GM19193 (cell line): Measurements from ENCODE around the gene EXTL2.

Experiments used
- POLR2A ChIP-seq: IDR thresholded peaks from 4 replicates; pipeline ENCODE4 v1.6.1; 2011; ENCODE audit not compliant: insufficient read depth, insufficient read length; ENCODE audit errors: extremely low read depth

Gene EXTL2

DNA sequence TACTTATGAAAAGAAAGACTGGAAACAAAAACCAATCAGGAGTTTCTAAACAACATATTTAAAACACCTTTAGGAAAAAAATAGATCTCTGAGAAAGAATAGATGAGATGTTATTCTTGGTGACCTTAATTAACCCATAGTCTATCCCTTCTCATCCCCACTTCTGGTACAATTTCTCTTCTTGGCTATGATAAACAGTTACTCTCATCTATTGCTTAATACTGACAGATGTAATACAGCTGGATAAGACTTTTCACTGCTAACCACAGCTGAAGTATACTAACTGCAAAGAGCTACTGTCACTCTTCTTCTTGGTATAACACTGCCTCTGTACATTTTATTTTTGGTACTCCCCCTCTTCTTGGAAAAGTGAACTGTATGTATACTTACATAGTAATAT is 15.2 kb downstream of the EXTL2 start:
- TF ChIP-seq POLR2A, result no peak

GRCh38 chr1:100876291-100876690 is 18.4 kb downstream of the EXTL2 start:
- no peak for TF ChIP-seq POLR2A

- no peak for TF ChIP-seq POLR2A
These were observed 19.4 kb downstream of the EXTL2 start for GRCh38 chr1:100875228-100875627.

DNA sequence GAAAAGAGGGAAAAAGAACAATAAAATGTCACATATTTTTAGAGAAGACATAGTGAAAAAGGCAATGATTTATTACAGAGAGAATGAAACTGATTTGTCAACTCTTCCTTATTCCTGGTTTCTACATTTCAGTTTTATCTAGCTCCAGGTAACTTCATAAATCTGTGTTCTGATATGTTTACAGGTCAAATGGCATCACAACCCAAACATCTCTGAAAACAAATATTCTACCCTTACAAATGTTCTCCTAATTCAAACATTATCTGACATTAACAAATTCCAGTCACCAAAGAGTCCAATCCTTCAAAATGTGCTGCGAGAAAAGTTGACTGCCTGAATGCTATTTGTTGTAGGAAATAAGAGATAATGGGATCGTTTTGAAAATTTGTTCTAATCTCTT is 20.2 kb downstream of the EXTL2 start:
- no peak for TF ChIP-seq POLR2A

DNA sequence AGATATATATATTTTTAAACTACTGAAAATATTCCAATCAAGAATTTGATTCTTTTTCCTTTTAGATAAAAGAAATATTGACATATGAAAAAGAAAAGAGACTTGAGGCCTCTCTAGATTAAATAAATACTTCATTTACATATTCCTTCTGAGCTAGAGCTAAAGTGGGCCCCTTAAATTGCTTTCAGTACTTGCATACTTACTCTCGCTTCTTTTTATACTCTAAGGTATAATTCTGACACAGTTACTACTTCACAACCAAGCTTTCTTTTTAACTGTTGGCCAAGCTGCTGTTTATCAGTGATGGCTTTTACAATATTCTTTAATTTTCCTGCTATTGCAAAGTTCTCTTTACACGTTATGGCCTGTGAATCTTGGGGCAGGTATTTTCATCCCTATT is 24.6 kb downstream of the EXTL2 start:
- TF ChIP-seq POLR2A, result no peak

DNA sequence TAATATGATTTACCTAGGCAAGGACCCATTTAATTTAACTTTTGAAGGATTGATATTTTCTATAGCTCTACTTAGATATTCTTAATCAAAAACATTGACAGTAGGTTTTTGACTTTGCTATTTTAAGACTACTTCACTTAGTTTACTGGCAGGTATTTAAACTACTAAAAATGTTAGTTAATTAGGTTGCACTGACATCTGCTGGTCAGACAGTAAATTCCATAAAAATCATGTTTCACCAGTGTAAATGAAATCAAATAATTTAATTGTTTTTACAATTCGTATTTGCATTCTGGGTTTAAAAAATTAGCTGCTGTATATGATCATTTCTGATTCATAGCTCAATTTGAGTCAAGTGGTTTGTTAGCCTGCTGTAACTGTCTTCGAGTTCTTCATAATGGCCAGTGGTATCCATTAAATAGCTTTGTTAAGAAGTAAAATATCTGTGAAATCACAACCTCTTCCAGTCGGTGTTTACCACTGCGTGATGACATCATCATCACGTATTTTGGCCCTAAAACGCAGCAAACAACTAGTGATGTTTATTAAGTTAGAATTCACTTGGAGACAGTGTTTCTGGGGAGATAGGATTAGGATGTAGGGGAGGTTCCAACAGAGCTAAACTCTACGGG is 26.2 kb downstream of the EXTL2 start:
- TF ChIP-seq POLR2A, result no peak

GRCh38 chr1:100866901-100867206 is 27.8 kb downstream of the EXTL2 start:
- no peak for TF ChIP-seq POLR2A

DNA sequence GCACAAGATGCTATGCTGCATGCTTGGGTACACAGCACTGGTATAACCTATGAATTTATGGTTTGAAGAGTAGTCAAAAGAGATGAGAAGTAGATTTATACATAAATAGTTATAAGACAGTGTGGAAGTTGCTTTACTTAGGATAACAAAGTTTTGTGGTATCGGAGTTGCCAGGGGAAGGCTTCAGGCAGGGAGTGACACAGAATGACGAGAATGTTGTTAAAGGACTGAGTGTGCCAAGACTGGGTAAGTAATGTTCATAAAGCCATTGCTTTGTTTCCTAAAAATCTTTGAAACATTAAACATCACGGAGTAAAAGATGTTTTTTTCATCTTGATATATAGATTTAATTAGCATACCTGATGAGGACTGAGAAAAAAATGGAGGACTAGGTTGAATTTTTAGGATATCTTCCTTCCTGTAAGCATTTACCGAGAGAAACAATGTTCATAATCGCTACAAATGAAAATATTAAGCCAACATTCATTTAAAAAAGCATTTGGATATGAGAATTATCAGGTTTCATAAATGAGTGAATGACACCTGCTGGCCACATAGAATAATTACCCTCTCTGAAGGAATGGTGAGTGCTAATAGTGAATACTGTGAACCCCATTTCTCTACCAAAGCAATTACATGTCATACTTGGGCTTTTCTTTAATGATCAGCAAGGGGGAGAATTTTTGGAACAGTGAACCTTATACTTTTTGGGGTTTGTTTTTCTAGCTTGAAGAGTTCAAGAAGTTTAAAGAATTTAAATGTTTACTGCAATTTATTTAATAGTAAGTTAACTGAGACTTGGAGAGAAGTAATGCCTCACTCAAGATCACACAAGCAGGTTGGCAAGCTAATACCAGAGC is 28.4 kb downstream of the EXTL2 start:
- TF ChIP-seq POLR2A, result no peak

GRCh38 chr1:100862591-100862990 is 32.1 kb downstream of the EXTL2 start:
- TF ChIP-seq POLR2A, result no peak

DNA sequence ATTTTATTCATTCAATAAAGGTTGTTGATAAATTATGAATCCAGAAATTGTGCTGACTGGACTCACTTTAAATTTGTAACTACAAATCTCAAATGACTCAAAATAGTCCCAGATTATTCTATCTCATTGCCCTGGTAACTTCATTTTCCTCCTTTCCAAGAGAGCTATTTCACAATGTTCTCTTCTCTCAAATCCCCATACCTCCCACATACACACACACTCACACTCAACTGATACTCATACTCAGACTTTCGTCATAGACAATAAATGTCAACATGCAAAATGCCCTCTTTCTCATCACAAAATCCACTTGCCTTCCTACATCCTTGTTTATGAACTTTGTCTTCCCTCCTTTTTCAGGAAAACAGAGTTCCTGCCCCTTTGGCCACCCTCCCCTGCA is 33.3 kb downstream of the EXTL2 start:
- TF ChIP-seq POLR2A, result no peak

GRCh38 chr1:100860397-100860991 is 34.1 kb downstream of the EXTL2 start:
- no peak for TF ChIP-seq POLR2A

DNA sequence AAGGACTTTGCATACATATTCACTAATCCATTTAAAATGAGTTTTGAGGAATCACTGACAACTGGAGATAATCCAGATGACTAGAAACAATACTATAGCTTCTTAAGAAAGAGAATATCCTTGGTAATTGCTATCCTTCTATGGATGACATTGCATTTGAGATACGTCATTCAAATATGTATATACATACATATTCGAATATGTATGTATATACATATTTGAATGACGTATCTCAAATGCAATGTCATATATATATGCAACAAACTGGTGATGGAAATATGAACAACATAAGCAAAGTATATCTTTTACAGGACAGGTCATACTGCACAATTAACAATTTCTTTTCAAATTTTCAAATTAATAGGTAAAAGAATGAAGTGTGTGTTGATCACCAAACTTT is 41.7 kb downstream of the EXTL2 start:
- no peak for TF ChIP-seq POLR2A

GRCh38 chr1:100851726-100852125 is 42.9 kb downstream of the EXTL2 start:
- no peak for TF ChIP-seq POLR2A

- no peak for TF ChIP-seq POLR2A
These were observed 47.1 kb downstream of the EXTL2 start for GRCh38 chr1:100847361-100848082.
